Thymus (tissue), 11 donors: ENCODE measurements around the gene STAP2. TPM values are rescaled to one million over a fixed set of nuclear protein-coding genes. Genes with fewer than 3 reads are reported as not detected.

Experiments used
- DNase-seq, 9 donors: peaks; one replicate each; pipeline ENCODE4 v3.0.0-alpha.2; 2013; ENCODE audit warnings: low spot score in 9 of 9, low read depth in 6 of 9, missing footprints in 1 of 9
- H3K27ac ChIP-seq, 2 donors: one replicate each; pipeline ENCODE4 v1.5.1; 2013; ENCODE audit warnings: control low read depth in 1 of 2, low read depth in 1 of 2, low read length in 1 of 2, mild to moderate bottlenecking in 1 of 2, moderate library complexity in 1 of 2
- H3K27me3 ChIP-seq, 2 donors: one replicate each; pipeline ENCODE4 v1.5.1; 2013; ENCODE audit warnings: low read length in 1 of 2; ENCODE audit not compliant: control insufficient read depth in 2 of 2, insufficient read depth in 1 of 2
- H3K36me3 ChIP-seq, 2 donors: one replicate each; pipeline ENCODE4 v1.5.1; 2013; ENCODE audit warnings: low read length in 1 of 2, mild to moderate bottlenecking in 1 of 2, moderate library complexity in 1 of 2; ENCODE audit not compliant: control insufficient read depth in 2 of 2, insufficient read depth in 2 of 2
- H3K4me1 ChIP-seq, 2 donors: one replicate each; pipeline ENCODE4 v1.5.1; 2013; ENCODE audit warnings: low read length in 2 of 2; ENCODE audit not compliant: control insufficient read depth in 2 of 2, insufficient read depth in 2 of 2
- H3K4me3 ChIP-seq, 2 donors: one replicate each; pipeline ENCODE4 v1.5.1; 2013; ENCODE audit warnings: low read length in 2 of 2, control low read depth in 1 of 2, mild to moderate bottlenecking in 1 of 2
- H3K9me3 ChIP-seq, 2 donors: one replicate each; pipeline ENCODE4 v1.5.1; 2013; ENCODE audit warnings: low read length in 1 of 2, mild to moderate bottlenecking in 1 of 2; ENCODE audit not compliant: control insufficient read depth in 2 of 2, insufficient read depth in 1 of 2
- WGBS: extraction: QIAGEN DNeasy Blood & Tissue Kit; methylation state at CpG from one replicate; pipeline ENCODE4 v1.1.7; 2013; 5-methylcytosine and 5-hydroxymethylcytosine counted together
- polyA plus RNA-seq: library from polyadenylated mRNA; stranded (reverse); fragments of 200-250 nt; gene quantifications from one replicate; pipeline ENCODE4 v1.2.3, GENCODE V29; 2013
- total RNA-seq: library from RNA; stranded (reverse); fragments of 120-200 nt; gene quantifications from one replicate; pipeline ENCODE4 v1.2.4, GENCODE V29; 2013
- donor health status: healthy.

Gene STAP2
- total and polyA plus RNA-seq, 2 donors = 20.8 to 21.3 TPM

DNA sequence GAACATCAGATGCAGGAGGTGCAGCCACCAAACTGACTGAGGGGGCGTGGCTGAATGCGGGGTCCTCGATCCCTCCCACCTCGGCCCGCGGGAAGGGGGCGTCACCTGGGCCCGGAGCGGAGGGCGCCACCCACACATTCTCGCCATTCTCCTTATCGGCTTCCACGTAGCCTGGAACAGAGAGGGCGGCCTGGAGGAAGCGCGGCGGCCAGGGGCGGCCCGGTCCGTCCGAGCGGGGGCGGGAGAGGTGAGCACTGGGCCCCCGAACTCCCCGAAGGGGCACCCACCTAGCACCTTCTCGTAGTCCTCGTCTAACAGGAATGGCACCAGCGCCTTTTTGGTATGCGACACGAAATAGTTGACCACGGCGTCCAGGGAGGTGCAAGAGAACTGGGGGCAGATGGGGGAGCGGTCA, 11.8 kb downstream of the STAP2 start:
- peaks cover 8 to 23% of the 10 kb centered on the region in 2 donors for H3K27me3 ChIP-seq
- no peak overlapping the region for H3K27ac ChIP-seq
- H3K36me3 ChIP-seq = no peaks in the 10 kb centered on the region
- peaks cover 17 to 28% of the 10 kb centered on the region in 2 donors for H3K4me1 ChIP-seq
- H3K9me3 ChIP-seq = peaks cover 0 to 10% of the 10 kb centered on the region in 2 donors
- peak in 1 of 9 donors; percentile 40 for DNase-seq
- peak overlapping the region in 1 of 2 donors; percentile 19 for H3K4me3 ChIP-seq
- 6% methylated on average over 33 of the region's 33 CpGs for WGBS

DNA sequence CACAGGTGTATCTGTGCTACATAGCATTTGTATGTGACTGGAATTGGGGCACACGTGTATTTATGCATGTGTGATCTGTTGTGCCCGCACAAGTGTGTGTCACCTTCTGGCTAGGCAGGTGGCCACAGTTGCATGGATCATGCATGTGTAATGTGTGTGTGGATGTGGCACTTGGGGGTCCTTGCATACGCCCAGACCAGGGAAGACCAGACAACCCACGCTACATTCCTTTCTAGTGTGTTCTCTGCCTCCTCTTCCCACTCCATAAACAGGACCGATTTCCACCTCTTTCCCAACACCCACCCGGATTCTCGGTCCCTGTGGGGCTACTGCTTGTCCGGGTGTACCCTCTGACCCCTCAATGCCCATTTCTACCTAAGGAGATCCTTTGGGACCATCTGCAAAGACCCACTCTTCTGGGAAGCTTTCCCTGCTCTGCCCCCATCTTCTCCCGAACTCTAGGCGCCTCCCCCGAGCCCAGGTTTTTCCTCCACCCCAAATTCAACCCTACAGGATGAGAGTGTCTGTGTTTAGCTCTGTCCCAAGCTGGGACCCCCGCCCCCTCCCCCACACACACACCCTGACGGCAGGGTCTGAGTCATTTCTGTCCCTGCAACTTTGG, 12.3 kb downstream of the STAP2 start:
- H3K4me1 ChIP-seq = peaks cover 17 to 28% of the 10 kb centered on the region in 2 donors
- H3K9me3 ChIP-seq = peaks cover 0 to 10% of the 10 kb centered on the region in 2 donors
- DNase-seq = no peak
- 57% methylated on average over 13 of the region's 13 CpGs for WGBS
- H3K27me3 ChIP-seq = peaks cover 8 to 23% of the 10 kb centered on the region in 2 donors
- no peaks in the 10 kb centered on the region for H3K36me3 ChIP-seq
- H3K4me3 ChIP-seq = no peak overlapping the region
- H3K27ac ChIP-seq = no peak overlapping the region

DNA sequence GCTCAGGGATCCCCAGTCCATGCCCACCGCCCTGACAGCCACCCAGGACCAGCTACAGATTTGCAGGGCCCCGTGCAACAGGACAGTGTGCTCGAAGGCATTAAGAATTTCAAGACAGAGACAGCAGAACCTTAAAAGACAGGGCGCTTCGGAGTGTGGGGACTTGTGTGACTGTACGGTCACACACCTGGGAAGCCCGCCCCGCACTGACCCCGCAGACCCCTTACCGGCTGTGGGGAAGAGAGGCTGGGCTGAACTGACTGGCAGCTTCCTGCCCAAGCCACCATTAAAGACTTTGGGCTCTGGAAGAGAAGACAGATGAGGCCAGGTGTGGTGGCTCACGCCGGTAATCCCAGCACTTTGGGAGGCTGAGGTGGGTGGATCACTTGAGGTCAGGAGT, 14.4 kb downstream of the STAP2 start:
- DNase-seq = no peak
- H3K36me3 ChIP-seq = no peaks in the 10 kb centered on the region
- peaks cover 17 to 26% of the 10 kb centered on the region in 2 donors for H3K4me1 ChIP-seq
- H3K9me3 ChIP-seq = peaks cover 0 to 24% of the 10 kb centered on the region in 2 donors
- H3K27ac ChIP-seq = no peak overlapping the region
- H3K27me3 ChIP-seq = peaks cover 8 to 23% of the 10 kb centered on the region in 2 donors
- H3K4me3 ChIP-seq = no peak overlapping the region
- 89% methylated on average over 12 of the region's 12 CpGs for WGBS

DNA sequence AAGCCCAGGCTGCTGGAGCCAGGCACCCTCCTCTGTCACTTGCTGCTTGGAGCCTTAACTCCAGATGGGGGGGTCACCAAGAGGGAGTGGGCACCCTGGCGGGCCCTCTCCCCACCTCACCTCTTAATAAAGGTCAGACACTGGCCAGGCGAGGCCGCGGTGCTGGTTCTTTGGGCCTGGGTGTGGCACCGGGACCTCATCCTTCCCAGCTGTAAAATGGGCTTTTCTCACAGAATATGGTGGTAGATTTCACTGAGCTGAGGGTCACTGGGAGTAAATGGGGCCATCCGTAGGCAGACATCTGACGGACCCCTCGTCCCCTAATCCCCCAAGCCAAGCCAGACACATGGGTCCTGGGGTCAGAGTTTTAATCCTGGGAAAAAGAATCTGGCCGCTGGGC, 14.9 kb downstream of the STAP2 start:
- Histone ChIP-seq H3K27ac (no peak overlapping the region), H3K27me3 (peaks cover 8 to 23% of the 10 kb centered on the region in 2 donors), H3K4me3 (no peak overlapping the region), H3K9me3 (peaks cover 0 to 27% of the 10 kb centered on the region in 2 donors), H3K36me3 (no peaks in the 10 kb centered on the region), H3K4me1 (peaks cover 15 to 21% of the 10 kb centered on the region in 2 donors)
- DNase-seq = no peak
- WGBS = 96% methylated on average over 9 of the region's 9 CpGs

DNA sequence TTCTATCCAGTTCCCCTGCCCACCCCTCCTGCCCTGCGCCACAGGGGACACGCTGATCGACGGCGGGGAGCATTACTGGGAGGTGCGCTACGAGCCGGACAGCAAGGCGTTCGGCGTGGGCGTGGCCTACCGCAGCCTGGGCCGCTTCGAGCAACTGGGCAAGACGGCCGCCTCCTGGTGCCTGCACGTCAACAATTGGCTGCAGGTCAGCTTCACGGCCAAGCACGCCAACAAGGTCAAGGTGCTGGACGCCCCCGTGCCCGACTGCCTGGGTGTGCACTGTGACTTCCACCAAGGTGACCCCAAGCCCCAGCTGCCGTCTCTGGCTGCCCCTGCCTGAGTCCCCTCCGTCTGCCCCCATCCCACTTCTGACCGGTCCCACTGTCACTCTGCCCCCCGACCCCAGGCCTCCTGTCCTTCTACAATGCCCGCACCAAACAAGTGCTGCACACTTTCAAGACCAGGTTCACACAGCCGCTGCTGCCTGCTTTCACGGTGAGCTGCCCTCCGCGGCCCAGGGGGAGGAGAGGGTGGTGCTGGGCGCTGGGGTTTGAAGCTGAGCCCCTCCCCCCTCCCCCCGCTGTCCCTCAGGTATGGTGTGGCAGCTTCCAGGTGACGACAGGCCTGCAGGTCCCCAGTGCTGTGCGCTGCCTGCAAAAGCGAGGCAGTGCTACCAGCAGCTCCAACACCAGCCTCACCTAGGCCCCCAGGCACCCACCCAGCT, 15.5 kb downstream of the STAP2 start:
- DNase-seq = no peak
- Histone ChIP-seq H3K4me1 (peaks cover 10 to 17% of the 10 kb centered on the region in 2 donors), H3K27me3 (peaks cover 8 to 23% of the 10 kb centered on the region in 2 donors), H3K27ac (no peak overlapping the region), H3K9me3 (peaks cover 1 to 31% of the 10 kb centered on the region in 2 donors), H3K4me3 (no peak overlapping the region), H3K36me3 (no peaks in the 10 kb centered on the region)
- WGBS = 93% methylated on average over 37 of the region's 37 CpGs

DNA sequence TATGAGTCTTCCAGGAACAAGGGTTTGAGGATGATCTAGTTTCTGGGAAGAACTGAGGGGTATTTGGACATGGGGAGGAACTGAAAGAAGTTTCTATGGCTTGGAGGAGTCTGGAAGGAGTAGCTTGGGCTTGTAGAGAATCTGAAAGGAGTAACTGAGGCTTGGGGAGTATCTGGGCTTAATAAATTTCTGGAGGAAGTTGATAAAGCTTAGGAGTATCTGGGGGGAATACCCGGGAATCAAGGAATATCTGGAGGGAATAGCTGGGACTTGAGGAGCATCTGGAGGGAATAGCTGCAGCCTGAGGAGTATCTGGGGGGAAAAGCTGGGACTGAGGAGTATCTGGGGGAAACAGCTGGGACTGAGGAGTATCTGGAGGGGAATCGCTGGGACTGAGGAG, 18.2 kb downstream of the STAP2 start:
- Histone ChIP-seq H3K27me3 (peaks cover 0 to 2% of the 10 kb centered on the region in 2 donors), H3K9me3 (peaks cover 1 to 22% of the 10 kb centered on the region in 2 donors), H3K4me1 (no peaks in the 10 kb centered on the region), H3K4me3 (no peak overlapping the region), H3K27ac (no peak overlapping the region), H3K36me3 (no peaks in the 10 kb centered on the region)
- 96% methylated on average over 2 of the region's 2 CpGs for WGBS
- DNase-seq = no peak

DNA sequence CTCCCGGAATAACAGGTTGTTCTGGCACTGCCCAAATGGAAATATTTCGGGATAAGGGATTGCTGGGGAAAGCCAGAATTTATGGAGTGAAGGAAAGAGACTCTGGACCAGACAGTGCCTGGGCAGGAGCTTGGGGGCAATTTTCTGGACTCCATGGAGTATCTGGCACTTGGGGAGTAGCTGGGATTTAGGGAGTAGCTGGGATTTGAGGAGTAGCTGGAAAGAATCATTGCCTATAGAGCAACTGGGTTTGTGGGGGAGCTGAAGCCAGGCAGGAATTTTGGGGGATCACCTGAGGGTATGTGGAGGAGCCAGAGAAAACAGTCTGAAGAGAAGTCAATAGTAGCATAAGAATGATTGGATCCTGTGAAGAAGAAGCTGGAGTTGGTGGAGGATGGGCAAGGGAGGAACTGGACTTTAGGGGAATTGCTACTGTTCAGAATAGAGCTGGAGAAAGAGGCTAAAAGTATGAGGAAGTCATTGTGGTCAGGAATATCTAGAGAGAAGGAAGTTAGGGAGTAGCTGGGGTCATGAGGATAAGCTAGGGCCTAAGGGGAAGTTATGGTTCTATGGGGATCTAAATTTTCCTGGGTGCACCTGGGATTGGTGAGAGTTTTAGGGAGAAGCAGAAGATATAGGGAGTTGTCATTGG, 19.4 kb downstream of the STAP2 start:
- Histone ChIP-seq H3K27ac (no peak overlapping the region), H3K4me1 (no peaks in the 10 kb centered on the region), H3K4me3 (no peak overlapping the region), H3K36me3 (no peaks in the 10 kb centered on the region), H3K9me3 (peaks cover 1 to 22% of the 10 kb centered on the region in 2 donors), H3K27me3 (no peaks in the 10 kb centered on the region)
- DNase-seq = no peak
- WGBS = 99% methylated on average over 2 of the region's 2 CpGs

DNA sequence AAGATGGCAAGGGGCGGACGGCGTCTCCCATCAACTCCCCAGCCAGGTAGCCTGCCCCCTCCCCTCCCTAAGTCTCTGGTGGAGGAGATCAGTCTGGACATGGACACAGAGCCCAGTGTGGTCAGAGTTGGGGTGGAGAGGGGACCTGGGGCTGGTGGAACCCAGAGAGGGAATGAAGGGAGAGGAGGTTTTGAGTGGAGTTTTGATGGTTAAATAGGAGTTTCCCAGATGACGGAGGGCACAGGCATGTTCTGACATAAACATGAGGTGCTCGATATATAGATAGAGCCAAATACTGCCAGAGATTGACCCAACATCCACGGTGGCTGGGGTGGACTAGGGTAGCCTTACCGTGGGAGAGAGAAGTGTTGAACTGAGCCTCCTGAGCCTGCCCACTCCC, 20.2 kb downstream of the STAP2 start:
- no peaks in the 10 kb centered on the region for H3K36me3 ChIP-seq
- DNase-seq = no peak
- 98% methylated on average over 7 of the region's 7 CpGs for WGBS
- no peak overlapping the region for H3K4me3 ChIP-seq
- H3K27me3 ChIP-seq = no peaks in the 10 kb centered on the region
- H3K27ac ChIP-seq = no peak overlapping the region
- no peaks in the 10 kb centered on the region for H3K4me1 ChIP-seq
- peaks cover 1 to 22% of the 10 kb centered on the region in 2 donors for H3K9me3 ChIP-seq

DNA sequence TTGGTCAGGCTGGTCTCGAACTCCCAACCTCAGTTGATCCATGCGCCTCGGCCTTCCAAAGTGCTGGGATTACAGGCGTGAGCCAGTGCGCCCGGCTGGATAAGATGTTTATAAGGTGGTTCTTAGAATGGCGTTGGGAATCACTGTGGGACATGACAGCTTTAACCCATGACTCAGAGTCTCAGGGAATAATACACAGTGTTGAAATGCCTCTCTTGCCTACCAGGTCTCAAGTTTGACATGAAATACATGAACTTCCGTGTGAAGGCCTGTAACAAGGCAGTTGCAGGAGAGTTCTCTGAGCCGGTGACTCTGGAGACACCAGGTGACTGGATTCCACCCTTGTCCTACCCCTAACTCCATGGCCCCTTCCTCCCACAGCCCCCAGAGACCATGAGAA, 21.7 kb downstream of the STAP2 start:
- Histone ChIP-seq H3K9me3 (peaks cover 1 to 22% of the 10 kb centered on the region in 2 donors), H3K36me3 (peaks cover 0 to 2% of the 10 kb centered on the region in 2 donors), H3K4me1 (no peaks in the 10 kb centered on the region), H3K4me3 (no peak overlapping the region), H3K27ac (peak overlapping the region in 1 of 2 donors; percentile 42), H3K27me3 (no peaks in the 10 kb centered on the region)
- DNase-seq = no peak
- 97% methylated on average over 9 of the region's 9 CpGs for WGBS
